ENCODE measurements around the gene LANCL2.
"Not testable (repeated sequence)": the region's sequence is repeated elsewhere in the genome, so short reads cannot be mapped to it uniquely, and the experiment has no call there.

The LANCL2 gene

DNA sequence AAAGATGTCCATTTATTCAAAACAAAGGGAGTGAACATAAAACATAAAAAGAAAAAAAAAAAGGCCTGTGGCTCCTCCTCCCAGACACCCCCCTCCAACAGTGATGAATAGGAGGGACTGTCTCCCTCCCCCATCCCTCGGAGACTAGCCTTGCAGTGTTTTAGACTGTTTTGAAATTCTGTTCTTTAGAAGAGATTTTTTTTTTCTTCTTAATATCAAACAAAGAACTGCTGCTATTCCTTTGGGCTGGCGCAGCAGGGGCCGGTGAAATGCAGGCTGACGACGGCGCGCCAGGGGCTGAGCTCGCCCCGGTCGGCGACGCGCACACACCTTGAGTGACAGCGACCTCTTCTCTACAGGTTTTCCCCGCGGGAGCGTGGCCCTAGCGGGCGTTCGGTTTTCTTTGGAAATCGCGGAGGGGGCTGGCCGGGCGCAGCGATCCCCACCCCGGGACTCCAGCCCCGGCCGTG lies at the start of gene LANCL2:
LANCL2 (plus strand) TSS at position 133 of the 470 bp plus-strand sequence. CDS start 689 bp downstream, outside the sequence.
- no peak for DNase-seq (ENCODE audit: low read depth)

- DNase-seq (ENCODE audit: low read depth), result peak; percentile 82
Measured at GRCh38 chr7:55325371-55325792, 39.8 kb upstream of the LANCL2 start.

GRCh38 chr7:55326081-55326835 lies 38.9 kb upstream of the LANCL2 start:
- no peak for DNase-seq (ENCODE audit: low read depth)

GRCh38 chr7:55326945-55327626 lies 38.1 kb upstream of the LANCL2 start:
- DNase-seq (ENCODE audit: low read depth), result no peak

- DNase-seq (ENCODE audit: low read depth), result no peak
Measured at GRCh38 chr7:55335151-55335550, 30.0 kb upstream of the LANCL2 start.

- no peak for DNase-seq (ENCODE audit: low read depth)
Measured at GRCh38 chr7:55335786-55336185, 29.4 kb upstream of the LANCL2 start.

GRCh38 chr7:55336540-55336939 lies 28.6 kb upstream of the LANCL2 start:
- DNase-seq (ENCODE audit: low read depth), result no peak

DNA sequence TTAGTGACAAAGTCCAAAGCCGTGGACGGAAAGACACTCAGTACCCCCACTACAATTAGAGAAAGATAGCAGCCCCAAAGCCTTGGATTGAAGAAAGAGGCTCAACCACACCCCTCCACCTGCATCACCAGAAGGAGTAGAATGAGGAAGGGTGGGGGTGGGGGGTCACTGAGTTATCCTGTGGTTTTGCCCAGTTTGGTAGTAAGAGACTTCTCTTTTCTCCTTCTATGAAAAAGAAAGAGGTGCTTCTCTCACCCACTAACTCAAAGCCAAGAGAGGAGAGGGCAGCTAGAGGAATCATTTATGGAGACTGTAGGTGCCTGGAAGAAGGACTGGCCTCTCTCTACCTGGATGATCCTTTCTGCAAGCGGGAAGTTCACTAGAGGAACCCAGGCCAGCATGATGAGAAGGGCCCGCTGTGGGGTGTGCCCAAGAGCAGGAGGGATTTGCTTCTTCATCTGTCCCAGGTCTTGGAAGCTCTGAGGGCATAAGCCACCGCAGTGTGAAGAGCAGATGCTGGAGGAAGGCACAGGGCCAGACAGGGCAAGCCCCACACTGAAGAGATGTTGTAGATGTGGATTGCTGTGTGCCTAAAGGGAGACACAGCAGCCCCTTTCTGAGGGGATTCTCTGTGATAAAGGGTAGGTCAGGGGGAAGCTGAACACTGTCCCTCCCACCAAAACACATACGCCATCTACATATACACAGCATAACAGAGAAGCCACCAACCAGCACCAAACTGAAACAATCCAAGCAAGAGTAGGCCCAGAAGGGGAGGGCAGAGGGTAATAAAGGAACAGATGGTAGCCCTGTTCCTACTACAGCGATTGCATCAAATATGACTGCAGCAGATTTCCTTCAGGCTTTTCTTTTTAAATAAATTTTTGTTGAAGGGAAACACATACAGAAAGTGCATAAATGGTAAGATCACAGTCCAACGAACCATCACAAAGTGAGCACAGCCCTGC lies 25.8 kb upstream of the LANCL2 start:
- DNase-seq (ENCODE audit: low read depth), result no peak

DNA sequence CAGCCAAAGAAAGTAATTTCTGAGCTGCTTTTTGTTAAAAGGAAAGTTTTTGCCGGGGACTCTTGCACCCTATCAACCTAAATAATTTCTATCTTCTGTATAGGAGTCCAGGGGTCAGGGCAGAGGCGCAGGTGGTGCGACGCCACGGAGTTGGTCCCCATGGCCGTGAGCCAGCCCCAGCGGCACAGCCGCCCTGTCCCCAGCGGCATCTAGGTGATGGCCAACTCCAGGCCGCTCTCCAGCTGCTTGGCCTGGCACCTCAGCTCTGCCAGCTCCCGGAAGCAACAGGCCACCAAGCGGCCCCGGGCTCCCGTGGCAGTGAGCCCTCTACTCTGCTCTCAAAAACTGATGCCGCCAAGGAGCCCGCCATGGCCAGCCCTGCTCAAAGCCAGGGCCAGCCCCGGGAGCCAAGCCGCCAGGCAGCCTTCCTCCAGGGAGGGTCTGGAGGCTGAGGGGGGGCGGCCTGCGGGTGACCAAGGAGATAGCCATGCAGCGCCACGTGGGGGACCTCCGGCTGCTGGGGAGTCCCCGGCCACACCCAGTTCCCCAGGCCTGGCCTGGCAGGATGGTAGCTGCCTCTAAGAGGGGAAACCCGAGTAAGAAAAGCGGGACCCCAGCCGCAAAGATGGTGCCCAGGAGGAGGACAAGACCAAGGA lies 22.8 kb upstream of the LANCL2 start:
- no peak for DNase-seq (ENCODE audit: low read depth)

- DNase-seq (ENCODE audit: low read depth), result no peak
Measured at GRCh38 chr7:55343002-55343781, 21.9 kb upstream of the LANCL2 start.

DNA sequence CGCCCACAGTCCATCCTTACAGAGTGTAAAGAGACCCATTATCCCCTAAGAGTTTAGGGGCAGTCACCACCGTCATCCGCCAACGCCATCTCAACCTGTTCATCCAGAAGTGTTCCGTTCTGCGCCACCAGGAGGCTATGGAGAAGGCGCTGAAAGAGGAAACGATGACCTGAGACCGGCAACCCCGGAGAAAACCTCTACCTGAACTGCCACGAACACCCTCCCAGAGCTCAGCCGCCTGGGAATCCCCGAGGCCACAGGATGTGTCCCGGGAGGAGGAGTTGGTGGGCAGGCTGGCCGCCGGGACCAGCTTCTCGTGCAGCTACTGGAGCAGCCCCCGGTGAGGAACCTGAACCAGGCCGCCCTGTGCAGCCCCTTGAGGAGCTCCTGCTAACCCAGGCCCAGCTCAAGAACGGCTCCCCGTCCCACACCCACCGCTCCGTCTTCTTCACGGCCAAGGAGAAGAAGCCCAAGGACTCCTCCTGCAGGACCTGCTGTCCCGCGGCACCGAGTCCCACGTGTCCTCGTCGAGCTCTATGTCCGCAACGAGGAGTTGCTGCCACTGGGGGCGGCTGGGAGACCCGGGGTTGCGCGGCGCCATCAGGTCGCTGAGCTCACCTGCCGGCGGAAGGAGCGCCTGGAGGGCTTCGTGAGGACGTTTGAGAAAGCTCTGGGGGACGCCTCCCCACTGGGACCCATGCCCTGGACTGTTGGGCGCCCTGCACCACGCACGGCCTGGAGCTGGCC lies 21.1 kb upstream of the LANCL2 start:
- no peak for DNase-seq (ENCODE audit: low read depth)

DNA sequence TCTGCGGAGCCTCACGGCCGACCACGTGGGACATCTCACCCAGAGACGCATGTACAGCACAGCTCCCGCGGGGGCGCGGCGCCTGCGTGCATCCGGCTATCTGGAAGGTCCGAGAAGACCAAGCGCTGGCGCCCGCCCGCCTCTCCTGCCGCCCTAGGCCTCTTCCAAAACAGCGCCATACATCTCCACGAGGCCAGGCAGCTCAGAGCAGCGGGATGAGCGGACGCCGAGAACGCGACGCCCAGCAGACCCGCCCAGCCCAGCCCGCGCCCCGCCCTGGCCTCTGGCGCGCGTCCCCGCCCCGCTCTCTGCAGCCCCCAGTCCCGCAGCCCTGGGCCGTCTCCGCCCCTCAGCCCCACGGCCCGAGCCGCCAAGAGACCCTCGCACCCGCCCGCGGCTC lies 20.3 kb upstream of the LANCL2 start:
- no peak for DNase-seq (ENCODE audit: low read depth)

DNA sequence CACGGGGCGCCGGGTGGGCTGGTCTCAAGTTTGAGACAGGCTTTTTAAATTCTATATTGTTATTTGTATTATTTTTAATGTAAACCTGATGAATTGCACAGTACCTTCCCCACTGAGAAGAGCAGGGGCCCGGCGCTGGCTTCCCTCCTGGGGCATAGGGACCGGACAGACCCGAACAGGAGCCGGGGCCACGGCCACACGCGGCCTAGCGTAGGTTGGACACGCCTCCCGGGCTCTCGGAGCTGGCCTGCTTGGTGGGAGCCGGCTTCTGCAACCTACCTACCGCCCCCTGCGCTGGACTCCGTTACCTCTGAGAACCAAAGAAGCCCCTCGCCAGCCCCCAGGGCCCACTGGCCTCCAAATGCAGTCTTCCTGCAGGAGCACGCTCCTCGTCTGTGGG lies 19.8 kb upstream of the LANCL2 start:
- no peak for DNase-seq (ENCODE audit: low read depth)

DNA sequence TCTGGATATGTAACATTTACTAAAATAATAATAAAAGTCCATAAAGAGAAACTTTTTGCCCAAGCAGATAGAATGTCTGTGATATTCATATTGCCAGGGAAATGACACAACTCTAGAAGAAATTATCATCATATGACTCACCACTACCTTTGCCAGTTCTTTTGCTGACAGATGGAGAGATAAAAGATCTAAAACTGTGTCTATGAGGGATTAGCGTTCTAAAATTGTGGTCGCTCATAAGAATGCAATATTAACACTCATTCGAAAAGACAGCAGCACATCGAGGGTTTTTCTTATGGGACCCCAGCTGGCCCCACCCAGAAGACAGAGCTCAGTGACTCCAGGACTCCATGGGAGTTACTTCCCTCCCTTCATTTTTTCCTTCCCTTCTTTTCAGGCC lies 16.6 kb upstream of the LANCL2 start:
- peak; percentile 42 for DNase-seq (ENCODE audit: low read depth)

GRCh38 chr7:55349121-55349520 lies 16.0 kb upstream of the LANCL2 start:
- no peak for DNase-seq (ENCODE audit: low read depth)

DNA sequence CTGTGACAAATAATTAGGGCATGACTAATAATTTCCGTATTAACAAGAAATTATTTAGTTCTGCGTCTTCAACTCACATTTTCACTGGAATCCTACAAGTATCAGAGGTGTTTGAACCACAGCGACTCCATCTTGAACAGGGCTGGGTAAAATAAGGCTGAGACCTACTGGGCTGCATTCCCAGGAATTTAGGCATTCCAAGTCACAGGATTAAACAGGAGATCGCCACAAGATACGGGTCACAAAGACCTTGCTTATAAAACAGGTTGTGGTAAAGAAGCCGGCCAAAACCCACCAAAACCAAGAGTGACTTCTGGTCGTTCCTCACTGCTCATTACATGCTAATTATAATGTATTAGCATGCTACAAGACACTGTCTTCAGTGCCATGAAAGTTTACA lies 14.9 kb upstream of the LANCL2 start:
- DNase-seq (ENCODE audit: low read depth), result no peak

DNA sequence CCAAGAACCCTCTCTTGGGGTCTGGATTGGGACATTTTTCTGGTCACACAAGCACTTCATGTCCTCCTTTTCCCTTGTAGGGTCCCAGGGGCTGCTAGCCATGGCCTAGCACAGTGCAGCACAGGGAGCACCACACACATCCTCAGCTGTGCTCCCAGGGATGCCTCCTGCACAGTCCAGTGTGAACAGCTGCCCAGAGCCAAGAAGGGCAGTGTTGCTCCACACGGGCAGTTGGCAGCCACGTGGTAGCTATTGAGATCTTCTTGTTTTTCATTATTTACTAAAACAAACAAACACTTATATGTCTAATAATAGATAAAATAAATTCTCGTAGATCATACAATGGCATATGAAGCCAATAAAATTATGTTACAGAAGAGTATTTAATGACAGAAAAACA lies 13.9 kb upstream of the LANCL2 start:
- DNase-seq (ENCODE audit: low read depth), result no peak

- not testable (repeated sequence) for DNase-seq (ENCODE audit: low read depth)
Measured at GRCh38 chr7:55352947-55353273, 12.2 kb upstream of the LANCL2 start.

DNA sequence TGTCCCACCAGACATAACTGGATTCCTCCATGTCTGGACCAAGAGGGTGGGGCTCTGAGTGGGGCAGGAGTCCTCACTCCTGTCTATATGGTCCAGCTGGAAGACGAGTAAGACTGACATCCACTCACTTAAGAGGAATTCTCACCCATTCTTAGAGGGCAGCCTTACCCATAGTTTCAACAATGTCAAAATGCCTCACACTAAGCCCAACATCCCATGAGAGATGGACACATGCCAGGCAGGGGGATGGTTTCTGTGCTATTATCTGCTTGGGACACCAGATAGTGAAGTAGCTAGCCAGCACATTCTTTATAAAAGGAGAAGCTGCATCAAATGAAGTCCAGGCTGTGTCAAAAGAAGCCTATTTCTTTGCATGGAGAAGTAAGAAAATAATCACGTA lies 4.7 kb upstream of the LANCL2 start:
- no peak for DNase-seq (ENCODE audit: low read depth)

DNA sequence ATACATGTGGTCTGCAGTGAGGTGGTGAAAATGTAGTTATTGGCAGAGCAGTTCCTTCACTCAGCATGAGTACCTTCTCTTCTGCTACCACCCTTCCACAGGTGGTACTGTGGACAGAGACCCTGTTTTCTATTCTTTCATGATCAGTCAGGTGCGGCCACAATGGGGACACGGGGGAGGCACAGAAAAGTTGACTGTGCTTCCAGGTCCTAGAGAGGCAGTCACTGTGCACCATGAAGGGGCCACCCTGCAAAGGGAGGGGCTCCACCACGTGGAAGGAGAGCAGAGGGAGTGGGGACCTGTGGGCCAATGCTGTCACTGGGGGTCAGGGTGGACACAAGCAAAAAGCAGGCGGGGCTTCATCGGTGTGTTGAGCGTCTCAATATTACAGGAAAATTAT lies 3.6 kb upstream of the LANCL2 start:
- no peak for DNase-seq (ENCODE audit: low read depth)
